ENCODE data around the gene ERC2. TPM values are rescaled to one million over a fixed set of nuclear protein-coding genes. Genes with fewer than 3 reads are reported as not detected.

ERC2 gene
- total and polyA plus RNA-seq, 5 donors from 2014 or later, result not detected

GRCh38 chr3:56365905-56366640, 102.2 kb downstream of the ERC2 start:
- no peaks in the 10 kb centered on the region for H3K4me1 Mint-ChIP-seq
- no peak overlapping the region for H3K4me3 ChIP-seq (ENCODE audit: low read depth, low read length)
- H3K9me3 Mint-ChIP-seq, result no peaks in the 10 kb centered on the region
- H3K4me1 ChIP-seq (ENCODE audit: control insufficient read depth, insufficient read depth, low read length, poor library complexity, severe bottlenecking), result no peaks in the 10 kb centered on the region
- peaks cover 5% of the 10 kb centered on the region for H3K27me3 ChIP-seq (ENCODE audit: control insufficient read depth, insufficient read depth, low read length)
- H3K36me3 ChIP-seq (ENCODE audit: control insufficient read depth, insufficient read depth, low read length), result no peaks in the 10 kb centered on the region
- H3K27me3 Mint-ChIP-seq, result no peaks in the 10 kb centered on the region
- ATAC-seq (ENCODE audit: low read depth in 2 of 2), result no peak
- no peak for DNase-seq
- no peak overlapping the region for H3K4me3 Mint-ChIP-seq
- no peaks in the 10 kb centered on the region for H3K9me3 ChIP-seq (ENCODE audit: control insufficient read depth in 2 of 2, low read length in 2 of 2)
- H3K27ac Mint-ChIP-seq, result no peak overlapping the region
- no peak overlapping the region for H3K27ac ChIP-seq (ENCODE audit: insufficient read depth, low read length, poor library complexity, severe bottlenecking)
- H3K36me3 Mint-ChIP-seq, result no peaks in the 10 kb centered on the region

GRCh38 chr3:56364665-56365064, 103.6 kb downstream of the ERC2 start:
- DNase-seq (no peak), ATAC-seq (ENCODE audit: low read depth in 2 of 2) (no peak)
- Mint-ChIP-seq H3K36me3 (no peaks in the 10 kb centered on the region), H3K27ac (no peak overlapping the region), H3K27me3 (no peaks in the 10 kb centered on the region), H3K4me3 (no peak overlapping the region), H3K4me1 (no peaks in the 10 kb centered on the region), H3K9me3 (peaks cover 0 to 2% (median 0%) of the 10 kb centered on the region in 7 donors)
- Histone ChIP-seq H3K9me3 (ENCODE audit: control insufficient read depth in 2 of 2, low read length in 2 of 2) (no peaks in the 10 kb centered on the region), H3K27ac (ENCODE audit: insufficient read depth, low read length, poor library complexity, severe bottlenecking) (no peak overlapping the region), H3K4me3 (ENCODE audit: low read depth, low read length) (no peak overlapping the region), H3K36me3 (ENCODE audit: control insufficient read depth, insufficient read depth, low read length) (no peaks in the 10 kb centered on the region), H3K4me1 (ENCODE audit: control insufficient read depth, insufficient read depth, low read length, poor library complexity, severe bottlenecking) (no peaks in the 10 kb centered on the region), H3K27me3 (ENCODE audit: control insufficient read depth, insufficient read depth, low read length) (peaks cover 3% of the 10 kb centered on the region)

- Mint-ChIP-seq H3K4me1 (no peaks in the 10 kb centered on the region), H3K4me3 (no peak overlapping the region), H3K9me3 (peaks cover 0 to 2% (median 0%) of the 10 kb centered on the region in 7 donors), H3K27ac (no peak overlapping the region), H3K27me3 (no peaks in the 10 kb centered on the region), H3K36me3 (no peaks in the 10 kb centered on the region)
- Histone ChIP-seq H3K27me3 (ENCODE audit: control insufficient read depth, insufficient read depth, low read length) (peaks cover 3% of the 10 kb centered on the region), H3K9me3 (ENCODE audit: control insufficient read depth in 2 of 2, low read length in 2 of 2) (no peaks in the 10 kb centered on the region), H3K27ac (ENCODE audit: insufficient read depth, low read length, poor library complexity, severe bottlenecking) (no peak overlapping the region), H3K4me3 (ENCODE audit: low read depth, low read length) (no peak overlapping the region), H3K4me1 (ENCODE audit: control insufficient read depth, insufficient read depth, low read length, poor library complexity, severe bottlenecking) (no peaks in the 10 kb centered on the region), H3K36me3 (ENCODE audit: control insufficient read depth, insufficient read depth, low read length) (no peaks in the 10 kb centered on the region)
- ATAC-seq (ENCODE audit: low read depth in 2 of 2) (no peak), DNase-seq (no peak)
These were observed 104.5 kb downstream of the ERC2 start for GRCh38 chr3:56363720-56364119.

- Mint-ChIP-seq H3K4me3 (no peak overlapping the region), H3K4me1 (no peaks in the 10 kb centered on the region), H3K27ac (no peak overlapping the region), H3K27me3 (peaks cover 5% of the 10 kb centered on the region), H3K36me3 (no peaks in the 10 kb centered on the region), H3K9me3 (peaks cover 0 to 2% (median 0%) of the 10 kb centered on the region in 7 donors)
- Histone ChIP-seq H3K4me1 (ENCODE audit: control insufficient read depth, insufficient read depth, low read length, poor library complexity, severe bottlenecking) (no peaks in the 10 kb centered on the region), H3K36me3 (ENCODE audit: control insufficient read depth, insufficient read depth, low read length) (no peaks in the 10 kb centered on the region), H3K4me3 (ENCODE audit: low read depth, low read length) (no peak overlapping the region), H3K9me3 (ENCODE audit: control insufficient read depth in 2 of 2, low read length in 2 of 2) (no peaks in the 10 kb centered on the region), H3K27ac (ENCODE audit: insufficient read depth, low read length, poor library complexity, severe bottlenecking) (no peak overlapping the region), H3K27me3 (ENCODE audit: control insufficient read depth, insufficient read depth, low read length) (peaks cover 5% of the 10 kb centered on the region)
- ATAC-seq (ENCODE audit: low read depth in 2 of 2) (no peak), DNase-seq (no peak)
These were observed 106.5 kb downstream of the ERC2 start for GRCh38 chr3:56361731-56362130.

- H3K4me1 ChIP-seq (ENCODE audit: control insufficient read depth, insufficient read depth, low read length, poor library complexity, severe bottlenecking), result no peaks in the 10 kb centered on the region
- no peaks in the 10 kb centered on the region for H3K36me3 ChIP-seq (ENCODE audit: control insufficient read depth, insufficient read depth, low read length)
- no peaks in the 10 kb centered on the region for H3K36me3 Mint-ChIP-seq
- no peaks in the 10 kb centered on the region for H3K4me1 Mint-ChIP-seq
- no peak overlapping the region for H3K4me3 Mint-ChIP-seq
- H3K9me3 Mint-ChIP-seq, result peaks cover 0 to 4% (median 0%) of the 10 kb centered on the region in 7 donors
- H3K9me3 ChIP-seq (ENCODE audit: control insufficient read depth in 2 of 2, low read length in 2 of 2), result no peaks in the 10 kb centered on the region
- no peak overlapping the region for H3K4me3 ChIP-seq (ENCODE audit: low read depth, low read length)
- H3K27me3 ChIP-seq (ENCODE audit: control insufficient read depth, insufficient read depth, low read length), result peaks cover 2% of the 10 kb centered on the region
- ATAC-seq (ENCODE audit: low read depth in 2 of 2), result no peak
- H3K27ac Mint-ChIP-seq, result no peak overlapping the region
- no peak for DNase-seq
- peaks cover 5% of the 10 kb centered on the region for H3K27me3 Mint-ChIP-seq
- H3K27ac ChIP-seq (ENCODE audit: insufficient read depth, low read length, poor library complexity, severe bottlenecking), result no peak overlapping the region
These were observed 111.0 kb downstream of the ERC2 start for GRCh38 chr3:56357266-56357665.

- peak overlapping the region in 1 of 4 donors; percentile 22 for H3K4me3 Mint-ChIP-seq
- H3K27ac Mint-ChIP-seq, result no peak overlapping the region
- Histone ChIP-seq H3K9me3 (ENCODE audit: control insufficient read depth in 2 of 2, low read length in 2 of 2) (no peaks in the 10 kb centered on the region), H3K4me1 (ENCODE audit: control insufficient read depth, insufficient read depth, low read length, poor library complexity, severe bottlenecking) (no peaks in the 10 kb centered on the region), H3K36me3 (ENCODE audit: control insufficient read depth, insufficient read depth, low read length) (no peaks in the 10 kb centered on the region), H3K27ac (ENCODE audit: insufficient read depth, low read length, poor library complexity, severe bottlenecking) (no peak overlapping the region), H3K27me3 (ENCODE audit: control insufficient read depth, insufficient read depth, low read length) (peaks cover 2% of the 10 kb centered on the region), H3K4me3 (ENCODE audit: low read depth, low read length) (no peak overlapping the region)
- DNase-seq (no peak), ATAC-seq (ENCODE audit: low read depth in 2 of 2) (no peak)
- H3K36me3 Mint-ChIP-seq, result no peaks in the 10 kb centered on the region
- peaks cover 0 to 4% (median 0%) of the 10 kb centered on the region in 7 donors for H3K9me3 Mint-ChIP-seq
- peaks cover 5% of the 10 kb centered on the region for H3K27me3 Mint-ChIP-seq
- no peaks in the 10 kb centered on the region for H3K4me1 Mint-ChIP-seq
These were observed 111.5 kb downstream of the ERC2 start for GRCh38 chr3:56356808-56357207.

- no peak for ATAC-seq (ENCODE audit: low read depth in 2 of 2)
- DNase-seq, result no peak
- peaks cover 2% of the 10 kb centered on the region for H3K27me3 ChIP-seq (ENCODE audit: control insufficient read depth, insufficient read depth, low read length)
- Mint-ChIP-seq H3K27ac (no peak overlapping the region), H3K27me3 (peaks cover 5% of the 10 kb centered on the region), H3K4me3 (no peak overlapping the region), H3K9me3 (peaks cover 0 to 4% (median 0%) of the 10 kb centered on the region in 7 donors), H3K4me1 (no peaks in the 10 kb centered on the region), H3K36me3 (no peaks in the 10 kb centered on the region)
- H3K9me3 ChIP-seq (ENCODE audit: control insufficient read depth in 2 of 2, low read length in 2 of 2), result no peaks in the 10 kb centered on the region
- no peak overlapping the region for H3K4me3 ChIP-seq (ENCODE audit: low read depth, low read length)
- H3K4me1 ChIP-seq (ENCODE audit: control insufficient read depth, insufficient read depth, low read length, poor library complexity, severe bottlenecking), result no peaks in the 10 kb centered on the region
- no peak overlapping the region for H3K27ac ChIP-seq (ENCODE audit: insufficient read depth, low read length, poor library complexity, severe bottlenecking)
- no peaks in the 10 kb centered on the region for H3K36me3 ChIP-seq (ENCODE audit: control insufficient read depth, insufficient read depth, low read length)
These were observed 112.6 kb downstream of the ERC2 start for GRCh38 chr3:56355570-56356185.

GRCh38 chr3:56351537-56351936, 116.7 kb downstream of the ERC2 start:
- Mint-ChIP-seq H3K4me3 (no peak overlapping the region), H3K27ac (no peak overlapping the region), H3K4me1 (no peaks in the 10 kb centered on the region), H3K36me3 (no peaks in the 10 kb centered on the region), H3K27me3 (no peaks in the 10 kb centered on the region), H3K9me3 (peaks cover 0 to 4% (median 0%) of the 10 kb centered on the region in 7 donors)
- Histone ChIP-seq H3K9me3 (ENCODE audit: control insufficient read depth in 2 of 2, low read length in 2 of 2) (no peaks in the 10 kb centered on the region), H3K27me3 (ENCODE audit: control insufficient read depth, insufficient read depth, low read length) (peaks cover 3% of the 10 kb centered on the region), H3K4me3 (ENCODE audit: low read depth, low read length) (no peak overlapping the region), H3K4me1 (ENCODE audit: control insufficient read depth, insufficient read depth, low read length, poor library complexity, severe bottlenecking) (no peaks in the 10 kb centered on the region), H3K36me3 (ENCODE audit: control insufficient read depth, insufficient read depth, low read length) (no peaks in the 10 kb centered on the region), H3K27ac (ENCODE audit: insufficient read depth, low read length, poor library complexity, severe bottlenecking) (no peak overlapping the region)
- DNase-seq (no peak), ATAC-seq (ENCODE audit: low read depth in 2 of 2) (no peak)

All from CD4-positive, CD25-positive, alpha-beta regulatory T cell (primary cell).